Stromal cell of bone marrow (primary cell): ENCODE results near the gene SPOP.
"Not testable (repeated sequence)": the region's sequence is repeated elsewhere in the genome, so short reads cannot be mapped to it uniquely, and the experiment has no call there.

Experiments used
- DNase-seq: peaks from one replicate; pipeline ENCODE4 v3.0.0-alpha.2; 2012; ENCODE audit warnings: low read depth

SPOP gene

GRCh38 chr17:49571764-49572163 is 106.1 kb downstream of the SPOP start:
- DNase-seq: no peak

- no peak for DNase-seq
Observed at GRCh38 chr17:49571283-49571682, 106.6 kb downstream of the SPOP start.

GRCh38 chr17:49570540-49571242 is 107.2 kb downstream of the SPOP start:
- no peak for DNase-seq

- DNase-seq: not testable (repeated sequence)
Observed at GRCh38 chr17:49568695-49569047, 109.2 kb downstream of the SPOP start.

GRCh38 chr17:49567871-49568694 is 109.8 kb downstream of the SPOP start:
- peak; percentile 59 for DNase-seq

GRCh38 chr17:49567104-49567521 is 110.8 kb downstream of the SPOP start:
- no peak for DNase-seq

GRCh38 chr17:49566668-49567071 is 111.2 kb downstream of the SPOP start:
- no peak for DNase-seq

- no peak for DNase-seq
Observed at GRCh38 chr17:49565948-49566491, 111.9 kb downstream of the SPOP start.

GRCh38 chr17:49564638-49565037 is 113.3 kb downstream of the SPOP start:
- no peak for DNase-seq

GRCh38 chr17:49557312-49558024 is 120.4 kb downstream of the SPOP start:
- no peak for DNase-seq

GRCh38 chr17:49556223-49556943 is 121.5 kb downstream of the SPOP start:
- DNase-seq: no peak

GRCh38 chr17:49555495-49556222 is 122.2 kb downstream of the SPOP start:
- no peak for DNase-seq

- no peak for DNase-seq
Observed at GRCh38 chr17:49554694-49555494, 123.0 kb downstream of the SPOP start.

GRCh38 chr17:49553676-49554335 is 124.1 kb downstream of the SPOP start:
- no peak for DNase-seq

GRCh38 chr17:49552070-49552751 is 125.7 kb downstream of the SPOP start:
- no peak for DNase-seq

GRCh38 chr17:49551221-49552069 is 126.5 kb downstream of the SPOP start:
- no peak for DNase-seq

GRCh38 chr17:49550764-49551163 is 127.1 kb downstream of the SPOP start:
- not testable (repeated sequence) for DNase-seq
